ENCODE results near the gene SNRPD2. TPM values are rescaled to one million over a fixed set of nuclear protein-coding genes. Genes with fewer than 3 reads are reported as not detected.

The SNRPD2 gene
- polyA plus RNA-seq, 1 experiment, result 518 TPM

- POLR2A ChIA-PET, result interaction anchor here (0.6 to 1.0 kb wide), 4 partner anchors 53 to 1412 kb away, joined by 3 to 10 read pairs (median 7); partner anchors contain the start of gene SIX5
- no peaks in the 10 kb centered on the region for H3K27me3 ChIP-seq (ENCODE audit: control insufficient read depth, insufficient read depth, low read length)
- DNase-seq (ENCODE audit: low read depth), result no peak
- CTCF ChIA-PET, result interaction anchor here (1.0 to 2.7 kb wide), 9 partner anchors 10 to 277 kb away, joined by 3 to 25 read pairs (median 7); partner anchors contain the start of gene QPCTL
- peaks cover 8% of the 10 kb centered on the region for H3K36me3 ChIP-seq (ENCODE audit: control insufficient read depth, insufficient read depth, low read length)
- no peak for TF ChIP-seq CTCF (IDR thresholded peaks at IDR 0.05; ENCODE audit: insufficient read depth, low read depth, low read length)
- peak overlapping the region; percentile 48 for H3K4me3 ChIP-seq (ENCODE audit: low read depth, low read length)
Observed at GRCh38 chr19:45716359-45717130, 24.8 kb upstream of the SNRPD2 start.

DNA sequence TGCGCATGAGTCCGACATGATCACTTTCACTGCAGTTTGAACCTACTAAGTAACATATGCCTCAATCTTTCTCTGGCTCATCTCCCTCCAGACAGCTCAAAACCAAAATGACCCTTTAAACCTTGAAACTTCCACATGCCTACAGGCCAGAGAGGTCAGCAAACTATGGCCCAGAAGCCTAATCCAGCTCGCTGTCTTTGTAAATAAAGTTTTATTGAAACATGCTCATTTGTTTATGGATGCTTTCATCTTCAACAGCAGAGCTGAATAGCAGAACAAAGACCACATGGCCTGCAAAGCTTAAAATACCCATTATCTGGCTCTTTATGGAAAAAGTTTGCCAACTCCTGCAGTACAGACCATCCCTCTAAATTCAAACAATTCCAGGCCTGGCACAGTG, 23.4 kb upstream of the SNRPD2 start:
- Histone ChIP-seq H3K27me3 (ENCODE audit: control insufficient read depth, insufficient read depth, low read length) (no peaks in the 10 kb centered on the region), H3K36me3 (ENCODE audit: control insufficient read depth, insufficient read depth, low read length) (peaks cover 10% of the 10 kb centered on the region), H3K4me3 (ENCODE audit: low read depth, low read length) (no peak overlapping the region)
- DNase-seq (ENCODE audit: low read depth), result no peak
- TF ChIP-seq CTCF (IDR thresholded peaks at IDR 0.05; ENCODE audit: insufficient read depth, low read depth, low read length), result no peak
- CTCF ChIA-PET, result interaction anchor here (0.6 to 2.2 kb wide), 3 partner anchors 22 to 230 kb away, joined by 3 to 10 read pairs (median 5); partner anchors contain the start of gene QPCTL
- POLR2A ChIA-PET, result no interaction called here

DNA sequence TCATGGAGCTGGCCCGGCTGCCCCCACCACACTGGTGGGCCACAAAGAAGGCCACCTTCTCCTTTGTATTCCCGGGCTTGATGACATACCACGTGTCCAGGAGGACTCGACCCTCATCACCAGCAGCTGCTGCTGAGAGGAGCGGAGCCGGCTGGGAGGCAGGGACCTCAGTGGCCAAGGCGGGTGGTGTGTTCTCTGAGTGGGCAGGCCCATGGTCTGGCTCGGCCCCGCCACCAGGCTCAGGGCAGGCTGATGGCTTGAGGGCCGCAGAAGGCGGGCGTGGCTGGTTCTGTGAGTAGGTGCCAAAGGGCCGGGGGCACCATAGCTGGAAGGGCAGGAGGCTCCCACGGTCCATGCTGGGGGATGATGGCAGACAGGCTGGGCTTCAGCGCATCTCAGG, 21.4 kb upstream of the SNRPD2 start:
- DNase-seq (ENCODE audit: low read depth), result no peak
- CTCF ChIA-PET, result interaction anchor here (2.2 kb wide), 1 partner anchor 20 kb away, joined by 10 read pairs; the partner anchor contains the start of gene QPCTL

GRCh38 chr19:45712699-45713067, 20.9 kb upstream of the SNRPD2 start:
- peaks cover 10% of the 10 kb centered on the region; the same call in 1 of the 2 replicates for H3K36me3 ChIP-seq (ENCODE audit: control insufficient read depth, insufficient read depth, low read length)
- ChIA-PET CTCF (no interaction called here), POLR2A (no interaction called here)
- no peak overlapping the region for H3K4me3 ChIP-seq (ENCODE audit: low read depth, low read length)
- no peak for TF ChIP-seq CTCF (IDR thresholded peaks at IDR 0.05; ENCODE audit: insufficient read depth, low read depth, low read length)
- H3K27me3 ChIP-seq (ENCODE audit: control insufficient read depth, insufficient read depth, low read length), result no peaks in the 10 kb centered on the region
- DNase-seq (ENCODE audit: low read depth), result no peak

More for the DNA sequence above, 21.4 kb upstream of the SNRPD2 start:
- no peak for TF ChIP-seq CTCF (IDR thresholded peaks at IDR 0.05; ENCODE audit: insufficient read depth, low read depth, low read length)
- Histone ChIP-seq H3K4me3 (ENCODE audit: low read depth, low read length) (no peak overlapping the region), H3K36me3 (ENCODE audit: control insufficient read depth, insufficient read depth, low read length) (peaks cover 10% of the 10 kb centered on the region; the same call in 1 of the 2 replicates), H3K27me3 (ENCODE audit: control insufficient read depth, insufficient read depth, low read length) (no peaks in the 10 kb centered on the region)
- POLR2A ChIA-PET, result no interaction called here

- POLR2A ChIA-PET, result no interaction called here
- Histone ChIP-seq H3K4me3 (ENCODE audit: low read depth, low read length) (no peak overlapping the region), H3K27me3 (ENCODE audit: control insufficient read depth, insufficient read depth, low read length) (no peaks in the 10 kb centered on the region), H3K36me3 (ENCODE audit: control insufficient read depth, insufficient read depth, low read length) (peaks cover 10% of the 10 kb centered on the region; the same call in 1 of the 2 replicates)
- DNase-seq (ENCODE audit: low read depth), result no peak
- no peak for TF ChIP-seq CTCF (IDR thresholded peaks at IDR 0.05; ENCODE audit: insufficient read depth, low read depth, low read length)
- CTCF ChIA-PET, result interaction anchor here (1.4 kb wide), 1 partner anchor 19 kb away, joined by 3 read pairs; the partner anchor contains the start of gene QPCTL
Observed at GRCh38 chr19:45711851-45712698, 20.3 kb upstream of the SNRPD2 start.

All from BJ (cell line).